ENCODE results near the gene FANCI.

GRCh38 chr15:89247446-89247845, 3.7 kb downstream of the FANCI start:
- TF ChIP-seq CTCF (IDR thresholded peaks at IDR 0.05) (no peak), POLR2A (IDR thresholded peaks at IDR 0.05) (no peak), EP300 (IDR thresholded peaks at IDR 0.05) (no peak), POLR2AphosphoS5 (IDR thresholded peaks at IDR 0.05) (no peak)
